Activated B cell treated with CpG ODN at 0.5 μM for 24 hours (primary cell): ENCODE data around the gene SHISAL1. TPM values are rescaled to one million over a fixed set of nuclear protein-coding genes. Genes with fewer than 3 reads are reported as not detected.

Experiments used
- ATAC-seq: fragments of 200-7000 bp; cut with Tn5 transposase; one replicate; pipeline ENCODE4 v1.10.0; 2021; ENCODE audit warnings: low read depth, mild to moderate bottlenecking, moderate library complexity
- CTCF ChIA-PET: fragments of 350-600 bp; sonication (Branson Sonifier 250); formaldehyde crosslinking; loops from one replicate; lab custom pipeline; 2021; ENCODE audit warnings: antibody characterized with exemption; lab: Charles Lee
- POLR2A ChIA-PET: fragments of 350-600 bp; sonication (Branson Sonifier 250); formaldehyde crosslinking; loops from one replicate; lab custom pipeline; 2021; ENCODE audit warnings: antibody characterized with exemption; lab: Charles Lee
- DNase-seq: peaks from one replicate; pipeline ENCODE4 v3.0.0; 2022
- H3K27ac Mint-ChIP-seq: one replicate; pipeline ENCODE4 v1.8.0; 2020; ENCODE audit warnings: mixed read lengths
- H3K27me3 Mint-ChIP-seq: one replicate; pipeline ENCODE4 v1.8.0; 2021; ENCODE audit warnings: mixed read lengths
- H3K36me3 Mint-ChIP-seq: one replicate; pipeline ENCODE4 v1.8.0; 2021; ENCODE audit warnings: low read depth, mixed read lengths
- H3K4me1 Mint-ChIP-seq: one replicate; pipeline ENCODE4 v1.8.0; 2021; ENCODE audit warnings: mixed read lengths
- H3K4me3 Mint-ChIP-seq: one replicate; pipeline ENCODE4 v1.8.0; 2020; ENCODE audit warnings: mild to moderate bottlenecking, mixed read lengths
- H3K9me3 Mint-ChIP-seq: one replicate; pipeline ENCODE4 v1.8.0; 2020; ENCODE audit warnings: mixed read lengths
- CTCF ChIP-seq: fragments of 200-600 bp; IDR thresholded peaks from one replicate; pipeline ENCODE4 v1.8.0; 2022; ENCODE audit warnings: antibody characterized with exemption, mild to moderate bottlenecking
- intact Hi-C: fragments of 100-400 bp; cut with micrococcal nuclease; formaldehyde crosslinking; loops from one replicate; pipeline ENCODE4 v1.15.1; 2024
- total RNA-seq: library from RNA; stranded (reverse); gene quantifications from 2 replicates; pipeline ENCODE4 v1.2.3, GENCODE V29; 2022

SHISAL1 gene
- total RNA-seq, 1 donor from 2014 or later, result not detected

- peak; percentile 94 for ATAC-seq
- POLR2A ChIA-PET, result interaction anchor here (0.7 to 2.7 kb wide), 3 partner anchors 10 to 23 kb away, joined by 3 to 18 read pairs (median 11); no protein-coding TSS in a partner anchor
- DNase-seq, result peak; percentile 37
- H3K4me1 Mint-ChIP-seq, result peaks cover 47% of the 10 kb centered on the region
- intact Hi-C loops, result no loop called here
- peaks cover 4% of the 10 kb centered on the region for H3K9me3 Mint-ChIP-seq
- TF ChIP-seq CTCF, result no peak
- CTCF ChIA-PET, result interaction anchor here (1.2 to 1.3 kb wide), 3 partner anchors 10 to 212 kb away, joined by 3 to 4 read pairs (median 4); no protein-coding TSS in a partner anchor
- no peaks in the 10 kb centered on the region for H3K27me3 Mint-ChIP-seq
- H3K27ac Mint-ChIP-seq, result peak overlapping the region; percentile 30
- peaks cover 60% of the 10 kb centered on the region for H3K36me3 Mint-ChIP-seq
- H3K4me3 Mint-ChIP-seq, result peak overlapping the region; percentile 42
These were observed 107.8 kb downstream of the SHISAL1 start for GRCh38 chr22:44204739-44205515.

DNA sequence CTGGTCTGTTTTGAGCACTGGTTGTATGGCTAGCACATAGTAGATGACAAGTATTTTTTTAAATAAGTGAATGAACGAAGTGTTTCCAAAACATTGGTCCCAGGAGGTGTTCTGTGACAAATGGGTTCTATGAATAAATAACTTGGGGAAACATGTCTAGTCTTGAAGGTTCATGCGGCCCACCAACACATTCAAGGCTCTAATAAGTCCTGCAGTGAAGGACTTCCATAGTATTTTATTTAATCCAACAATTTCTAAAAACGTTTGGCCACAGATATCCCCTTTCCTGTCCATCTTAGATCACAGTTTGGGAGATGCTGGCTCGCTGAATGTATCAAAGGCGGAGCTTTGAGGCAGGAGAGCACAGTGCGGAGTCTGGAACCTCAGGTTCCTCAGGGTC, 109.5 kb downstream of the SHISAL1 start:
- ATAC-seq (no peak), DNase-seq (no peak)
- Mint-ChIP-seq H3K27ac (no peak overlapping the region), H3K9me3 (no peaks in the 10 kb centered on the region), H3K4me3 (no peak overlapping the region), H3K4me1 (peaks cover 37% of the 10 kb centered on the region), H3K27me3 (no peaks in the 10 kb centered on the region), H3K36me3 (peaks cover 72% of the 10 kb centered on the region)
- ChIA-PET CTCF (no interaction called here), POLR2A (no interaction called here)
- intact Hi-C loops, result no loop called here
- TF ChIP-seq CTCF, result no peak

DNA sequence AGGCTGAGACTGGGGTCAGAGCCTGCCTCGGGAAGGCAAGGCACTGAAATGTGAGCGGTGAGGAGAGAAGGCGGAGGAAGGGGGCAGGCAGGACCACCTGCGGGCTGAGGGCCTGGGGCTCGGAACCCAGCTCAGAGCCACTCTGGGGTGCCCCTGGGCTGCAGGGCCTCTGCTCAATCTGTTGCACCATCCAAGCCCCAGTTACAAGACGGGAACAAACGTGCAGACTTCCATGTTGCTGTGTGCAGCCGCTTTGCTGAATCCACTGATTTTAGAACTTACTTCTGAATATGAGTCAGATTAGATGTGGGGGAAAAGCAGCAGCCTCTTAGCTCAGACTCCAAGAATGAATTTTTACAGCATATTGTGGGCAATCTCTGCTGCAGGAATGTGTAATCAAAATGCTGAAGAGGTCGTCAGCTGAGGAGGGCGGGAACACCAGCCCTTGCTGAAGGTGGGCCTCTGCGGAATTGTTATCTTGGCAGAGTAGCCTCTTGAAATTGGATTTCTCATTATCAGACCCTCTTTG, 110.4 kb downstream of the SHISAL1 start:
- H3K27me3 Mint-ChIP-seq, result no peaks in the 10 kb centered on the region
- TF ChIP-seq CTCF, result no peak
- no peak overlapping the region for H3K27ac Mint-ChIP-seq

GRCh38 chr22:44201665-44202064, 111.1 kb downstream of the SHISAL1 start:
- Mint-ChIP-seq H3K9me3 (no peaks in the 10 kb centered on the region), H3K27ac (no peak overlapping the region), H3K4me1 (peaks cover 26% of the 10 kb centered on the region), H3K4me3 (no peak overlapping the region), H3K27me3 (no peaks in the 10 kb centered on the region), H3K36me3 (peaks cover 78% of the 10 kb centered on the region)
- intact Hi-C loops, result no loop called here
- ChIA-PET POLR2A (no interaction called here), CTCF (no interaction called here)
- ATAC-seq (no peak), DNase-seq (no peak)
- TF ChIP-seq CTCF, result no peak

More for the DNA sequence above, 110.4 kb downstream of the SHISAL1 start:
- Mint-ChIP-seq H3K9me3 (no peaks in the 10 kb centered on the region), H3K4me1 (peaks cover 28% of the 10 kb centered on the region), H3K36me3 (peaks cover 78% of the 10 kb centered on the region), H3K4me3 (no peak overlapping the region)
- ATAC-seq (no peak), DNase-seq (no peak)
- intact Hi-C loops, result no loop called here
- ChIA-PET CTCF (no interaction called here), POLR2A (no interaction called here)

DNA sequence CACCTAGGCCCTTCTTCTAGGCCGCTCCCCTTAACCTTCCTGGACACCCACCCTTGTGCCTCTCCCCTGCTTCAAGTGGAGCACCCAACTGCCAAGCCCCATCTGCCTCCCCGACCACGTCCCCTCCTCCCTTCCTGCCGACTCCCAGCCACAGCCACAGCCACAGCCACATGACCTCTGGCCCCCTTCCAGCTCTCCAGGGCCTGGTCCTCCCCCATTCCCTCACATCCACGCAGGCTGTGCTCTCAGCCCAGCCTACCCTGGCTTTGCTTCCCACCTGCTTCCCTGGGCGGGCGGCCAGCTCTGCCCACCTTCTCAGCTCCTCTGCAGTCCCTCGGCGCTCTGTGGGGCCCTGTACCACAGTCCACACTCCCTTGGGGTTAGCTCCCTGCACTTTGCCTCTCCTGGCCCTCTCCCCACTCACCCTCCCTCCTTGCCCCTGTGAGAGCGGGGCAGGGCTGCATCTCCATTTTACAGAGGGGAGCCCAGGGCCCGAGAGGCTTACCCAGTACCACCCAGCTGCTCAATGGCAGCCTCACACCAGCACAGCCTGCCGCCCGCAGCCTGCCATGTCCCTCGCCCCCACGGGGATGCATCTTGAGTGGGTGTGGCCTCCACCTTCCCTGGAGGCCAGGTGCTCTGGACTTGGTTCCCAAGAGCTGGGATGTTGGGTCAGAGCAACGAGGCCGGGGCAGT, 111.7 kb downstream of the SHISAL1 start:
- CTCF ChIA-PET, result no interaction called here
- H3K27ac Mint-ChIP-seq, result no peak overlapping the region
- ATAC-seq (no peak), DNase-seq (no peak)
- no peaks in the 10 kb centered on the region for H3K27me3 Mint-ChIP-seq
- TF ChIP-seq CTCF, result no peak
- H3K36me3 Mint-ChIP-seq, result peaks cover 74% of the 10 kb centered on the region
- POLR2A ChIA-PET, result no interaction called here
- peaks cover 24% of the 10 kb centered on the region for H3K4me1 Mint-ChIP-seq
- intact Hi-C loops, result no loop called here
- no peaks in the 10 kb centered on the region for H3K9me3 Mint-ChIP-seq
- H3K4me3 Mint-ChIP-seq, result no peak overlapping the region
